D721Med (cell line): ENCODE measurements around the gene RRAS.

Source experiments
- DNase-seq: peaks from one replicate; pipeline ENCODE4 v3.0.0; 2011; ENCODE audit warnings: low spot score; ENCODE audit not compliant: insufficient read length
- FAIRE-seq: peaks from 2 replicates; lab custom pipeline; 2011; peaks lifted over from hg19 to GRCh38; lab: Jason Lieb, UNC
- TF ChIP-seq, protein P1 (sequence below): IDR thresholded peaks from 2 replicates; pipeline ENCODE4 v1.5.1; 2012; ENCODE audit warnings: mild to moderate bottlenecking, control low read depth; ENCODE audit not compliant: insufficient read depth; ENCODE audit errors: missing control alignments

Gene RRAS

DNA sequence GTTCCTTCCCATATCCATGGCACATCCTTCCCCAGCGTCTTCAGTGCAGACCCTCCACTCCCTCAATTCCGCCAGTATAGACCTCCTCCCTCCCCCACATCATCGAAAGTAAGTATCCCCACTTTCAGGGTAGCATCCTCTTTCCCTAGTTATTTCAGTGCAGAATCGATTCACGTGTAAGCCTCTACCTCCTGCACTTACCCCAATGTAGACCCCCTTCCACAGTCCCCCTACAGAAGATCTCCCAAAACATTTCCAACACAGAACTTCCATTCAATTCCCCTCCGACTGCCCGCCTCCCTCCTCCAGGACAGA, 25.1 kb upstream of the RRAS start:
- FAIRE-seq: no peak
- TF ChIP-seq, protein P1, sequence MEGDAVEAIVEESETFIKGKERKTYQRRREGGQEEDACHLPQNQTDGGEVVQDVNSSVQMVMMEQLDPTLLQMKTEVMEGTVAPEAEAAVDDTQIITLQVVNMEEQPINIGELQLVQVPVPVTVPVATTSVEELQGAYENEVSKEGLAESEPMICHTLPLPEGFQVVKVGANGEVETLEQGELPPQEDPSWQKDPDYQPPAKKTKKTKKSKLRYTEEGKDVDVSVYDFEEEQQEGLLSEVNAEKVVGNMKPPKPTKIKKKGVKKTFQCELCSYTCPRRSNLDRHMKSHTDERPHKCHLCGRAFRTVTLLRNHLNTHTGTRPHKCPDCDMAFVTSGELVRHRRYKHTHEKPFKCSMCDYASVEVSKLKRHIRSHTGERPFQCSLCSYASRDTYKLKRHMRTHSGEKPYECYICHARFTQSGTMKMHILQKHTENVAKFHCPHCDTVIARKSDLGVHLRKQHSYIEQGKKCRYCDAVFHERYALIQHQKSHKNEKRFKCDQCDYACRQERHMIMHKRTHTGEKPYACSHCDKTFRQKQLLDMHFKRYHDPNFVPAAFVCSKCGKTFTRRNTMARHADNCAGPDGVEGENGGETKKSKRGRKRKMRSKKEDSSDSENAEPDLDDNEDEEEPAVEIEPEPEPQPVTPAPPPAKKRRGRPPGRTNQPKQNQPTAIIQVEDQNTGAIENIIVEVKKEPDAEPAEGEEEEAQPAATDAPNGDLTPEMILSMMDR: no peak
- no peak for DNase-seq

DNA sequence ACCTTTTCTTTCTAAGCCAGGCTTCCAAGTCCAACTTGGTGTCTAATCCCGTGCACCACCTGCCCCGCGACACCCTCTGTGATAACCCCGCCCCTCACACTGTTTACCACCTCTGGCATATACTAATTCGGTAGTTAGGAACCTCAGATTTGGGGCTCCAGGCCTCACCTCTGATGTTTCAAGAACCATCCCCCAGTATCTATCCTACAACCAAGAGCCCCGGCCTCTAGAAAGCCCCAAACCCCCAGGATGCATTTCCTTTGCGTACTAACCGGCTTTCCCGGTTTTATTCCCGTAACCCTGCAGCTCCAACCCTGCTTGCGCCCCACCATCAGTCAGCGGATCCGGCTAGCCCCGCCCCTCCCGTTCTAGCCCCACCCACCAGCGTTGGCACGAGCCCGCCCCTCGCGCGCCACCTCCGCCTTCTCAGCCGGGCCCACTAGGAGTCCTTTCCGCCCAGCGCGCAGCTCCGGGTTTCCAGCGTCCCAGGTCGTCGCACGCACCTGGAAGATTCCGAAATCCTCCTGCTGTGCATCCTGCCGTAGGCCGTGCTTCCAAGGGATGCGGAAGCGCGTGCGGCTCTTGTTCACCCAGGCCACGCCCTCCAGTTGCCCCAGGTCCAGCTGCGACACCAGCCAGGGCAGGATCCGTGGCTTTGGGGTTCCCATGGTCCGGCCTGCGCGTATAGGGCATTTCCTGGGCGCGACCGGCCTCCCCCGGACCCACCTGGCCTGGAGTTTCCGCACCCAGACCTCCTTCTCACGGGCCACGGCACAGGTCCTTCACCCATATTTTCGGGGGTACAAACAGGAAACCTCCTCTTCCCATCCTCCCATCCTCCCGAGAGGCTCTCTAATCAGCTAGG, 24.5 kb upstream of the RRAS start:
- DNase-seq (peak; percentile 96), FAIRE-seq (no peak)
- TF ChIP-seq, protein P1: no peak

DNA sequence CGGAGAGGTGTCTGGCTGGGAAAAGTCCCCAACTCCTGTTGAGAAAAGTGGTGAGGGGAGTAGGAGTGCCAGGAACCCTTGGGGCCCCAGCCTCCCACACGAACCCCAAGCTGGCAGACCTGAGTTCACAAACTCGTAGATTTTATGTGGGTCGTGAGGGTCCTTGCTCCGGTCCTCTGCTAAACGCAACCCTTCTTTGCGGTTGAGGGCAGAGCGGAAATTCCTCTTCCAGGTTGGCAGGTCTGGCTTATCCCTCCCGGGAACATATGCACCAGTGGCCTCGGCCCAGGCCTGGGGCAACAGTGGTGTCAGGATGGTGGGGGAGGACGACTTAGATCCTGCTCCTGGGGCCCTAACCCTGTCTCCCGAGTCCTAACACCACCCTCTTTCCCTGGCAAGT, 23.3 kb upstream of the RRAS start:
- FAIRE-seq (no peak), DNase-seq (no peak)
- TF ChIP-seq, protein P1: no peak

DNA sequence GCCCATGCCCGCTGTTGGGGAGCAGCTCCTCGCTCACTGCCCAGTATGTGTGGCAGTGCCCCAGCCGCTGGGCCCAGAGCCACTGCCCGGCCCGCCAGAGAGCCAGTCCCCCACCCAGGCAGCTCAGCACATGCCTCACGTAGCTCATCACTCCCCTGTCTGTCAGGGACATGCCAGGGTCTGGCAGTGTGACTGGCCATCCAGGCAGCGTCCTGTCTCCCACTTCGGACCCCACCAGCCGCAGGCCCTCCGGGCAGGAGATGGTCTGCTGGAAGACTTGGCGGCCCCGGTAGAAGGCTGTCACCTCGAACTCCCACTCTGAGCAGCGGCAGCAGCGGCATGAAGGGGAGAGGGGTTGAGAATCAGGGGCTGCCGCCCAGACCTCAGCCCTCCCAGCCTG, 22.1 kb upstream of the RRAS start:
- DNase-seq (no peak), FAIRE-seq (no peak)
- TF ChIP-seq, protein P1: no peak

DNA sequence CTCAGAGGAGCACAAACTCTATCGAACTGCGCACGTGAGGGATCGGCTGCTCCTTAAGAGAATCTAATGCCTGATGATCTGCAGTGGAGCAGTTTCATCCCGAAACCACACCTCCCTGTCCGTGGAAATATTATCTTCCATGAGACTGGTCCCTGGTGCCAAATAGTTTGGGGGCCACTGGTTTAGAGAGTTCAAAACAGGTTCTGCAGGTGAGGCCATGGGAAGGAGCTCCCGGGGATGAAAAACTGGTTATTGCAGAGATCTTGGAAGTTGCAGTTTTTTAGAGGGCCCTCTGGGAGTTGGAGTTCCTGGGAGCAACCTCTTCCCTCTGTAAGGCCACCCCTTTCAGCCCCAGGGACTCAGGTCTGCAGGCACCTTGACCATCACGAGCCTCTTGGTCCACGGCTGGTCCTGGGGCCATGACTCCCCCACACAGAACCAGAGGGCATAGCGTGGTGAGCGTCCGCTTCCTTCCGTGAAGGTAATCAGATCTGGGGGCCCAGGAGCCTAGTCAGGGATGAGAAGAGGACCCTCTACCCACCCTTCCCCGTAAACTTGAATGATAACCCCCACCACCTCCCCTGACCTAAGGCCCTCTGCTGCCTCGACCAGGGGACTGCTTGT, 20.5 kb upstream of the RRAS start:
- DNase-seq (no peak), FAIRE-seq (no peak)
- TF ChIP-seq, protein P1: no peak

DNA sequence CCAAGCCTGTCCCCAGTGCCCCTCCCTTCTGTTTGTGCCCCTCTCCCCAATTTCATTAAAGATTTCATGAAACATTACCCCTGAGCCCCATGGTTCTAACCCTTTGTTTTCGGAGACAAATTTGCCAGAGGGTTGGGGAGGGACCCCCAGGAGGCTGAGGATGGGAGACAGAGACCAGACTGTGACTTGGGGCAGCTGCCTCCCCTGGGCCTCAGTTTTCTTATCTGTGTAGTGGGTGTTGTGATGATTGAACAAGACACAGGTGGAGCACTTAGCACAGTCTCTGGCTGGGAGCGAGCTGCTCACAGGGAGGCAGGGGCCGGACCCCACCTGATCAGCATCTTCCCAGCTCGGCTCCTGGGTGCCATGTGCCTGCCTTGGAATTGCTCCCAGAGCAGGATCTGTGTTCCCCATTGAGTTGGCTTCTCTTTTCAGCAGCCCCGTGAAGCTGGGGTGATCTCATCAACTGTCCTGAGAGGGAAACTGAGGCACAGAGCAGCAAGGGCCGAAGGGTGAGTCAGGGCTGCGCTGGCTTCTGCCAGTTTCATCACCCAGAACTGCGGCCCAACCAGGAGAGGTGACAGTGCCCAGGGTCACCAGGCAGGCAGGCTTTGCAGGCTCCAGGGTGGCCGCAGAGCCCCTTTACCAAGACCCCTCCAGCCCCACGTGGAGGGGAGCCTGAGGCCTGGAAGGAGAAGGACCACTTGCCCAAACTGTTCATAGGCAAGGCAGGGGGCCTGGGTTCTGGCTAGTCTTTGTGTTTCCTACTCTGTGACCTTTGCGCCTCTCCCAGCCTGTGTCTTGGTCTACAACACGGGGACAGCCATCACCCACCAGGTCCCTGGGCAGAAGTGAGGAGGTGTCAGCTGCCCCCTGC, 18.9 kb upstream of the RRAS start:
- FAIRE-seq (no peak), DNase-seq (no peak)
- TF ChIP-seq, protein P1: no peak

DNA sequence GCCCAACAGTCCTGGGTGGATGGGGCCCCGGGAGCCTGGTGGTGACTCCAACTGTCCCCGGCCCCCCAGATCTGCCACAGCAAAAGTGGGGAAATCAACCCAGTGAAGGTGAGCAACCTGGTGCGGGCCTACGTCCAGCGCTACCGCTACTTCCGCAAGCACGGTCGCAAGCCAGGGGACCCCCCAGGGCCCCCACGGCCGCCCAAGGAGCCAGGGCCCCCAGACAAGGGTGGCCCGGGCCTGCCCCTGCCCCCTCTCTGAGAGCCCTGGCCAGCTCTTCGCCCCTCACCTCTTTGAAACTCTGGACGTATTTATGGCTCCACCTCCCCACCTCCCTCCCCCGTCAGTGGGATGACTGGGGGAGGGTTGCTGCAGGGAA, 18.2 kb upstream of the RRAS start:
- FAIRE-seq: no peak
- TF ChIP-seq, protein P1: no peak
- DNase-seq: no peak
